K562 (cell line): ENCODE results near the gene ANKRD34A. TPM values are rescaled to one million over a fixed set of nuclear protein-coding genes. Genes with fewer than 3 reads are reported as not detected.

ENCODE experiments used
- ATAC-seq: fragments of 200-7000 bp; cut with Tn5 transposase; 3 replicates; pipeline ENCODE4 v1.9.1; 2020; ENCODE audit warnings: moderate library complexity
- BruUV-seq: library from RNA; stranded (reverse); fragments of 400-500 nt; replicated peaks from 2 replicates; lab custom pipeline; 2021; lab: Mats Ljungman, UMichigan
- CTCF ChIA-PET: fragments of 300-600 bp; formaldehyde crosslinking; extraction: SDS; loops from one replicate; lab custom pipeline; 2021; ENCODE audit warnings: low intra/inter-chr PET ratio; lab: Yijun Ruan, JAX
- POLR2A ChIA-PET: fragments of 300-600, 350-650 bp; sonication (Branson Sonifier 250); formaldehyde crosslinking; extraction: SDS; loops from one replicate; lab custom pipeline; 2021; ENCODE audit warnings: antibody characterized with exemption, inconsistent platforms; lab: Yijun Ruan, JAX
- DNase-seq, 4 experiments: peaks; one replicate each; pipeline versions ENCODE4 v3.0.0 to v3.0.0-alpha.2; 2011 to 2018; ENCODE audit warnings: low spot score in 3 of 4, mixed read lengths in 3 of 4; ENCODE audit errors: extremely low read depth in 1 of 4
- FAIRE-seq: peaks from 2 replicates; lab custom pipeline; 2011; peaks lifted over from hg19 to GRCh38; lab: Jason Lieb, UNC
- H2AFZ ChIP-seq: 2 replicates; pipeline ENCODE4 v1.6.0; 2011; ENCODE audit warnings: low read depth, low read length, control low read depth, inconsistent platforms
- H3K27ac ChIP-seq: fragments of 200-600 bp; 3 replicates; pipeline ENCODE4 v1.8.0; 2011; ENCODE audit warnings: low read depth, mild to moderate bottlenecking, control low read depth, inconsistent platforms, low read length, moderate library complexity, mixed read lengths; ENCODE audit errors: extremely low read depth
- H3K27me3 ChIP-seq, 2 experiments: fragments of 300-600 bp in 1 of 2; 2 replicates in 1 of 2; 3 replicates in 1 of 2; pipeline versions ENCODE4 v1.6.0 to v1.8.0; 2011; ENCODE audit warnings: inconsistent platforms in 2 of 2, low read length in 2 of 2, mild to moderate bottlenecking in 1 of 2, mixed read lengths in 1 of 2, moderate library complexity in 1 of 2; ENCODE audit not compliant: control insufficient read depth in 2 of 2, insufficient read depth in 2 of 2
- H3K36me3 ChIP-seq: fragments of 300-600 bp; 3 replicates; pipeline ENCODE4 v1.8.0; 2011; ENCODE audit warnings: mild to moderate bottlenecking, low read length, inconsistent platforms; ENCODE audit not compliant: control insufficient read depth, insufficient read depth
- H3K4me1 ChIP-seq, 2 experiments: fragments of 200-600 bp in 1 of 2; replicated peaks in 1 of 2; 2 replicates in 1 of 2; 3 replicates in 1 of 2; pipeline versions ENCODE4 v1.5.1 to v1.8.0; 2011; ENCODE audit warnings: inconsistent platforms in 2 of 2, low read length in 2 of 2, mild to moderate bottlenecking in 1 of 2, mixed read lengths in 1 of 2, moderate library complexity in 1 of 2; ENCODE audit not compliant: control insufficient read depth in 2 of 2, insufficient read depth in 2 of 2
- H3K4me2 ChIP-seq: 2 replicates; pipeline ENCODE4 v1.6.1; 2011; ENCODE audit warnings: low read length, control low read depth, inconsistent platforms, mixed read lengths; ENCODE audit not compliant: insufficient read depth
- H3K4me3 ChIP-seq: fragments of 200-600 bp; sonication (generic), shearing (Covaris generic); 2 replicates; pipeline ENCODE4 v1.5.1; 2016; ENCODE audit warnings: control low read depth, inconsistent platforms
- H3K79me2 ChIP-seq: fragments of 200-600 bp; 3 replicates; pipeline ENCODE4 v1.8.0; 2011; ENCODE audit warnings: low read length, inconsistent platforms; ENCODE audit not compliant: control insufficient read depth, insufficient read depth
- H3K9ac ChIP-seq, 2 experiments: 2 replicates each; pipeline versions ENCODE4 v1.6.0 to v1.6.1; 2011; ENCODE audit warnings: low read depth in 2 of 2, low read length in 2 of 2, control low read depth in 1 of 2, inconsistent platforms in 1 of 2, mild to moderate bottlenecking in 1 of 2, mixed read lengths in 1 of 2; ENCODE audit not compliant: insufficient read depth in 1 of 2
- H3K9me1 ChIP-seq: one replicate; pipeline ENCODE4 v1.6.0; 2011; ENCODE audit warnings: inconsistent platforms, mild to moderate bottlenecking, low read length, moderate library complexity; ENCODE audit not compliant: control insufficient read depth, insufficient read depth
- H3K9me3 ChIP-seq: replicated peaks from 2 replicates; pipeline ENCODE4 v1.5.1; 2011; ENCODE audit warnings: low read depth, low read length, inconsistent platforms; ENCODE audit not compliant: control insufficient read depth, insufficient read depth
- H4K20me1 ChIP-seq: replicated peaks from 2 replicates; pipeline ENCODE4 v1.6.1; 2011; ENCODE audit warnings: low read length, inconsistent platforms, mixed read lengths; ENCODE audit not compliant: control insufficient read depth, insufficient read depth
- ATF1 ChIP-seq, 2 experiments: fragments of 450-650 bp in 1 of 2; IDR thresholded peaks; 2 replicates each; pipeline ENCODE4 v1.6.1; 2016; ENCODE audit warnings: missing compliant biosample characterization in 1 of 2, missing genetic modification characterization in 1 of 2
- BCL6 ChIP-seq: fragments of 250-450 bp; sonication (Bioruptor Pico); IDR thresholded peaks from 2 replicates; pipeline ENCODE4 v1.4.0; 2020
- CTCF ChIP-seq, 3 experiments: IDR thresholded peaks in 2 of 3; conservative IDR thresholded peaks in 1 of 3; 2 replicates each; pipeline ENCODE4 v1.5.1; 2011 to 2012; ENCODE audit warnings: low read length in 3 of 3, mild to moderate bottlenecking in 3 of 3, control low read depth in 2 of 3, improper control_type of control experiment in 1 of 3, inconsistent platforms in 1 of 3, low read depth in 1 of 3, mixed read lengths in 1 of 3, moderate library complexity in 1 of 3; ENCODE audit not compliant: insufficient read depth in 2 of 3
- E2F3 ChIP-seq: fragments of 250-450 bp; sonication (Bioruptor Pico); IDR thresholded peaks from 2 replicates; pipeline ENCODE4 v1.4.0; 2020; ENCODE audit warnings: mild to moderate bottlenecking
- MEIS2 ChIP-seq: fragments of 450-650 bp; IDR thresholded peaks from 2 replicates; pipeline ENCODE4 v1.6.1; 2014; ENCODE audit warnings: mild to moderate bottlenecking; ENCODE audit not compliant: partially characterized antibody
- MYBL2 ChIP-seq, 2 experiments: fragments of 450-650 bp in 1 of 2; sonication (generic) in 1 of 2; formaldehyde crosslinking in 1 of 2; IDR thresholded peaks; 2 replicates each; pipeline versions ENCODE4 v1.6.1 to v1.8.1; 2017 to 2022; ENCODE audit warnings: borderline replicate concordance in 1 of 2, inconsistent platforms in 1 of 2, low read depth in 1 of 2, mild to moderate bottlenecking in 1 of 2, missing genetic modification reagents in 1 of 2, moderate library complexity in 1 of 2
- SAP30 ChIP-seq: fragments of 200-600 bp; sonication (generic); IDR thresholded peaks from 2 replicates; pipeline ENCODE4 v1.6.1; 2012; ENCODE audit warnings: borderline replicate concordance, low read depth, mild to moderate bottlenecking, moderate library complexity, low read length, control low read depth, inconsistent platforms; ENCODE audit not compliant: insufficient read depth, poor library complexity, severe bottlenecking
- SPI1 ChIP-seq: IDR thresholded peaks from 2 replicates; pipeline ENCODE4 v1.6.1; 2011; ENCODE audit warnings: low read depth, low read length, control low read depth, borderline replicate concordance
- ZBTB33 ChIP-seq: sonication (generic); formaldehyde crosslinking; IDR thresholded peaks from 2 replicates; pipeline ENCODE4 v1.8.1; 2023; ENCODE audit warnings: mild to moderate bottlenecking, missing genetic modification reagents
- ZNF3 ChIP-seq: fragments of 250-450 bp; sonication (Bioruptor Pico); IDR thresholded peaks from 2 replicates; pipeline ENCODE4 v1.5.0; 2021; ENCODE audit warnings: mild to moderate bottlenecking, moderate library complexity
- ZNF445 ChIP-seq: fragments of 250-450 bp; sonication (Bioruptor Pico); IDR thresholded peaks from 2 replicates; pipeline ENCODE4 v1.4.0; 2020; ENCODE audit warnings: low read depth, mild to moderate bottlenecking, moderate library complexity
- WGBS: fragments of 100-300 bp; shearing (Covaris generic); methylation state at CpG from one replicate; pipeline ENCODE4 v1.1.6; 2016; ENCODE audit warnings: low coverage, mixed read lengths; ENCODE audit not compliant: insufficient coverage; ENCODE audit errors: missing lambda C conversion rate; 5-methylcytosine and 5-hydroxymethylcytosine counted together
- in situ Hi-C: fragments of 300-500 bp; cut with MboI; formaldehyde crosslinking; loops from 4 replicates; pipeline ENCODE4 v1.15.0; 2018; ENCODE audit warnings: inconsistent platforms, mixed read lengths
- intact Hi-C: fragments of 100-400 bp; cut with micrococcal nuclease; formaldehyde crosslinking; loops from 2 replicates; pipeline ENCODE4 v1.14.2; 2022
- polyA plus RNA-seq, 8 experiments: library from polyadenylated mRNA; depleted of rRNA in 4 of 8; stranded (reverse) in 5 of 8; unstranded in 3 of 8; fragments of >200 nt; fragmentation: Nextera tagmentation in 2 of 8; fragmentation: Illumina TruSeq in 1 of 8; extraction: Ambion mirVana in 2 of 8; extraction: Trizol in 1 of 8; gene quantifications; 2 replicates each; pipeline versions ENCODE4 v1.2.1 to v1.2.3, GENCODE V29; 2011 to 2014; ENCODE audit warnings: inconsistent platforms in 1 of 8, missing spikeins in 1 of 8
- total RNA-seq, 7 experiments: library from RNA; depleted of rRNA in 6 of 7; stranded (reverse); fragments of >200 nt in 6 of 7; fragmentation: Illumina TruSeq in 2 of 7; extraction: Trizol in 2 of 7; gene quantifications; 2 replicates each; pipeline versions ENCODE4 v1.2.1 to v1.2.3, GENCODE V29; 2011 to 2021; ENCODE audit warnings: low replicate concordance in 1 of 7

The ANKRD34A gene
- total and polyA plus RNA-seq, 9 of the 15 experiments (the other 6 are each of a cell fraction or from before 2014, with no cell fraction given), result 0.06 to 1.6 (median 0.43) TPM

- FAIRE-seq (no peak), DNase-seq (no peak), ATAC-seq (no peak)
- Histone ChIP-seq H3K9ac (no peak overlapping the region), H3K9me3 (no peaks in the 10 kb centered on the region), H3K27me3 (no peaks in the 10 kb centered on the region), H3K27ac (no peak overlapping the region), H4K20me1 (no peaks in the 10 kb centered on the region), H3K9me1 (no peaks in the 10 kb centered on the region), H3K4me3 (no peak overlapping the region), H3K4me2 (no peak overlapping the region), H3K36me3 (peaks cover 12% of the 10 kb centered on the region; the same call in 1 of the 3 replicates), H2AFZ (no peak overlapping the region), H3K79me2 (no peaks in the 10 kb centered on the region), H3K4me1 (peaks cover 0 to 3% of the 10 kb centered on the region in 2 experiments; a peak in 3 of 5 replicates)
- ChIA-PET CTCF (no interaction called here), POLR2A (interaction anchor here (0.5 to 1.8 kb wide), 2 partner anchors 21 to 49 kb away, joined by 3 to 4 read pairs; partner anchors contain the start of gene RBM8A)
- TF ChIP-seq ZNF3 (CRISPR knock-in tag) (no peak), E2F3 (no peak), CTCF (IDR thresholded peaks at IDR 0.05 in 2 of 3, conservative IDR thresholded peaks at IDR 0.05 in 1 of 3; ENCODE audit: insufficient read depth in 2 of 3, low read depth in 1 of 3, low read length in 3 of 3) (no peak), BCL6 (no peak), ATF1 (CRISPR knock-in tag; IDR thresholded peaks at IDR 0.05) (no peak), ATF1 (tag; IDR thresholded peaks at IDR 0.05) (no peak), ZNF445 (no peak), MEIS2 (no peak), SPI1 (no peak), ZBTB33 (CRISPR knock-in tag) (no peak), SAP30 (no peak), MYBL2 (IDR thresholded peaks at IDR 0.05; ENCODE audit: low read depth) (no peak), MYBL2 (CRISPR knock-in tag; IDR thresholded peaks at IDR 0.05; ENCODE audit: borderline replicate concordance) (no peak)
- intact Hi-C loops (no loop called here), in situ Hi-C loops (no loop called here)
- no TSS peak for BruUV-seq
- 55% methylated on average over 4 of the region's 4 CpGs for WGBS
Measured at GRCh38 chr1:145947551-145947950, 16.8 kb downstream of the ANKRD34A start.
